IMR-90 (cell line): ENCODE results near the gene SMTN. TPM values are rescaled to one million over a fixed set of nuclear protein-coding genes. Genes with fewer than 3 reads are reported as not detected.

Experiments used
- ATAC-seq: fragments of 200-7000 bp; cut with Tn5 transposase; 2 replicates; pipeline ENCODE4 v1.9.1; 2020; ENCODE audit warnings: low read depth, mild to moderate bottlenecking, moderate library complexity
- BruUV-seq: library from RNA; stranded (reverse); fragments of 400-500 nt; replicated peaks from 2 replicates; lab custom pipeline; 2021; lab: Mats Ljungman, UMichigan
- CTCF ChIA-PET: fragments of 300-600 bp; formaldehyde crosslinking; extraction: SDS; loops from one replicate; lab custom pipeline; 2021; ENCODE audit warnings: antibody characterized with exemption; lab: Yijun Ruan, JAX
- POLR2A ChIA-PET: fragments of 300-600 bp; sonication (Branson Sonifier 250); formaldehyde crosslinking; loops from one replicate; lab custom pipeline; 2022; ENCODE audit warnings: antibody characterized with exemption; ENCODE audit not compliant: unreplicated experiment; lab: Charles Lee
- DNase-seq: peaks from one replicate; pipeline ENCODE4 v3.0.0; 2013
- H2AFZ ChIP-seq: replicated peaks from 2 replicates; pipeline ENCODE3; 2013; ENCODE audit warnings: low read length, mild to moderate bottlenecking; ENCODE audit not compliant: poor library complexity
- H2AK5ac ChIP-seq: 2 replicates; pipeline ENCODE4 v1.6.1; 2013; ENCODE audit warnings: low read depth, low read length, inconsistent platforms
- H2AK9ac ChIP-seq: replicated peaks from 2 replicates; pipeline ENCODE3; 2013; ENCODE audit warnings: mild to moderate bottlenecking, low read depth, low read length, moderate library complexity; ENCODE audit not compliant: poor library complexity
- H2BK120ac ChIP-seq: 2 replicates; pipeline ENCODE4 v1.6.1; 2013; ENCODE audit warnings: low read depth, low read length, inconsistent platforms
- H2BK15ac ChIP-seq: 3 replicates; pipeline ENCODE4 v1.6.1; 2013; ENCODE audit warnings: low read depth, low read length, inconsistent platforms
- H2BK20ac ChIP-seq: 2 replicates; pipeline ENCODE4 v1.6.1; 2013; ENCODE audit warnings: low read depth, mild to moderate bottlenecking, inconsistent platforms, low read length, moderate library complexity
- H2BK5ac ChIP-seq: 2 replicates; pipeline ENCODE4 v1.6.1; 2013; ENCODE audit warnings: mild to moderate bottlenecking, low read depth, low read length, inconsistent platforms; ENCODE audit not compliant: poor library complexity, severe bottlenecking
- H3K14ac ChIP-seq: replicated peaks from 2 replicates; pipeline ENCODE4 v1.6.1; 2013; ENCODE audit warnings: low read depth, low read length, inconsistent platforms
- H3K18ac ChIP-seq: 2 replicates; pipeline ENCODE4 v1.6.1; 2013; ENCODE audit warnings: low read depth, low read length, control low read depth
- H3K23ac ChIP-seq: 2 replicates; pipeline ENCODE4 v1.6.1; 2013; ENCODE audit warnings: low read depth, low read length, inconsistent platforms
- H3K27ac ChIP-seq: 2 replicates; pipeline ENCODE4 v1.5.1; 2013; ENCODE audit warnings: mild to moderate bottlenecking, control low read depth, low read length; ENCODE audit not compliant: insufficient read depth
- H3K27me3 ChIP-seq: 2 replicates; pipeline ENCODE4 v1.6.1; 2013; ENCODE audit warnings: low read length; ENCODE audit not compliant: control insufficient read depth, insufficient read depth
- H3K36me3 ChIP-seq: 2 replicates; pipeline ENCODE4 v1.6.1; 2013; ENCODE audit warnings: low read length, mixed read lengths; ENCODE audit not compliant: control insufficient read depth, insufficient read depth
- H3K4ac ChIP-seq: 2 replicates; pipeline ENCODE4 v1.6.1; 2013; ENCODE audit warnings: low read depth, low read length, inconsistent platforms
- H3K4me1 ChIP-seq: 2 replicates; pipeline ENCODE4 v1.6.1; 2013; ENCODE audit warnings: low read length, mixed read lengths; ENCODE audit not compliant: control insufficient read depth, insufficient read depth
- H3K4me2 ChIP-seq: 2 replicates; pipeline ENCODE4 v1.6.1; 2013; ENCODE audit warnings: low read depth, mild to moderate bottlenecking, control low read depth, low read length, moderate library complexity
- H3K4me3 ChIP-seq: 2 replicates; pipeline ENCODE4 v1.5.1; 2013; ENCODE audit warnings: low read depth, mild to moderate bottlenecking, control low read depth, low read length, moderate library complexity; ENCODE audit not compliant: insufficient read depth
- H3K56ac ChIP-seq: 2 replicates; pipeline ENCODE4 v1.6.1; 2013; ENCODE audit warnings: low read length, inconsistent platforms; ENCODE audit not compliant: insufficient read depth; ENCODE audit errors: extremely low read depth
- H3K79me1 ChIP-seq, 2 experiments: 2 replicates each; pipeline ENCODE4 v1.6.1; 2013; ENCODE audit warnings: low read length in 2 of 2, inconsistent platforms in 1 of 2, low read depth in 1 of 2
- H3K9ac ChIP-seq: 2 replicates; pipeline ENCODE4 v1.6.1; 2013; ENCODE audit warnings: low read depth, low read length, control low read depth
- H3K9me1 ChIP-seq: 2 replicates; pipeline ENCODE4 v1.6.1; 2013; ENCODE audit warnings: low read length, inconsistent platforms; ENCODE audit not compliant: insufficient read depth
- H3K9me3 ChIP-seq: 2 replicates; pipeline ENCODE4 v1.6.1; 2013; ENCODE audit warnings: low read length; ENCODE audit not compliant: control insufficient read depth, insufficient read depth
- H4K20me1 ChIP-seq: 2 replicates; pipeline ENCODE4 v1.6.1; 2013; ENCODE audit warnings: low read length, inconsistent platforms; ENCODE audit not compliant: insufficient read depth
- H4K5ac ChIP-seq: 2 replicates; pipeline ENCODE4 v1.6.1; 2013; ENCODE audit warnings: mild to moderate bottlenecking, low read depth, low read length, control low read depth
- H4K8ac ChIP-seq, 2 experiments: 2 replicates each; pipeline ENCODE4 v1.6.1; 2013; ENCODE audit warnings: low read depth in 2 of 2, low read length in 2 of 2, control low read depth in 1 of 2, inconsistent platforms in 1 of 2
- H4K91ac ChIP-seq: 2 replicates; pipeline ENCODE4 v1.6.1; 2013; ENCODE audit warnings: low read depth, low read length, inconsistent platforms; ENCODE audit not compliant: insufficient read depth
- MAFK ChIP-seq: IDR thresholded peaks from 2 replicates; pipeline ENCODE4 v1.6.1; 2012; ENCODE audit warnings: low read depth, low read length, improper control_type of control experiment
- WGBS, 2 experiments: methylation state at CpG; one replicate each; pipeline versions ENCODE4 v1.1.5 to v1.1.7; 2013; ENCODE audit warnings: missing lambda C conversion rate in 2 of 2; ENCODE audit not compliant: insufficient read length in 1 of 2; ENCODE audit errors: extremely low coverage in 2 of 2; 5-methylcytosine and 5-hydroxymethylcytosine counted together
- dilution Hi-C: fragments of 300-500 bp; cut with HindIII; formaldehyde crosslinking; loops from one replicate; pipeline ENCODE4 v1.14.3; 2018; ENCODE audit warnings: low sequenced_read_pairs; ENCODE audit not compliant: unreplicated experiment
- in situ Hi-C: fragments of 300-500 bp; cut with MboI; formaldehyde crosslinking; loops from 3 replicates; pipeline ENCODE4 v1.14.3; 2019; ENCODE audit warnings: low sequenced_read_pairs, inconsistent platforms, mixed read lengths
- intact Hi-C: fragments of 100-400 bp; cut with micrococcal nuclease; formaldehyde crosslinking; loops from 2 replicates; pipeline ENCODE4 v1.10.0; 2022
- polyA plus RNA-seq, 3 experiments: library from polyadenylated mRNA; depleted of rRNA; stranded (reverse); fragments of >200 nt; gene quantifications; 2 replicates each; pipeline ENCODE4 v1.2.3, GENCODE V29; 2012; ENCODE audit warnings: low replicate concordance in 1 of 3
- total RNA-seq: library from RNA; depleted of rRNA; stranded (reverse); fragments of >200 nt; gene quantifications from 2 replicates; pipeline ENCODE4 v1.2.3, GENCODE V29; 2012

SMTN gene
- total and polyA plus RNA-seq, 2 of the 4 experiments (the other 2 are of a cell fraction): 53.6 to 63.7 TPM

DNA sequence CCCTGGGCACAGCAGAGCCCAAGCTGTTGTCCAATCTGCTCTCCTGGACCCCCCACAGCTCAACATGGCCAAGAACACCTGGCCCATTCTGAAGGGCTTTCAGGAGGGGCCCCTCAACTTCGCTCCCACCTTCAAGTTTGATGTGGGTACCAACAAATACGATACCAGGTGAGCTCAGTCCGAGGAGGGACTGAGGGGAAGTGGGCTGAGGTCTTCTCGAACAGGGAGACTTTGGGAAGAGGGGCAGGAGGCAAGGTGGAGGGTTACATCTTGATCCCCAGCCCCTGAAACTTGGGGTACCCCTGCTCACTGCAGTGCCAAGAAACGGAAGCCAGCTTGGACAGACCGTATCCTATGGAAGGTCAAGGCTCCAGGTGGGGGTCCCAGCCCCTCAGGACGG, 47.0 kb downstream of the SMTN start:
- ChIA-PET POLR2A (no interaction called here), CTCF (no interaction called here)
- Histone ChIP-seq H2BK120ac (no peak overlapping the region), H3K27ac (no peak overlapping the region), H3K9me3 (no peaks in the 10 kb centered on the region), H3K14ac (no peak overlapping the region), H3K36me3 (no peaks in the 10 kb centered on the region), H3K4me1 (no peaks in the 10 kb centered on the region), H3K4ac (no peak overlapping the region), H3K27me3 (no peaks in the 10 kb centered on the region; the same call in 1 of the 2 replicates), H2AK9ac (no peak overlapping the region), H2AK5ac (no peak overlapping the region), H4K91ac (no peak overlapping the region), H3K9me1 (no peaks in the 10 kb centered on the region), H3K4me2 (no peak overlapping the region), H2BK5ac (no peak overlapping the region), H4K20me1 (no peaks in the 10 kb centered on the region), H3K23ac (no peak overlapping the region), H3K79me1 (peaks cover 0 to 4% of the 10 kb centered on the region in 2 experiments; a peak in 1 of 4 replicates), H3K4me3 (no peak overlapping the region), H2AFZ (no peak overlapping the region), H4K5ac (no peak overlapping the region), H3K18ac (no peak overlapping the region), H2BK15ac (no peak overlapping the region), H3K56ac (no peak overlapping the region), H2BK20ac (no peak overlapping the region), H3K9ac (no peak overlapping the region), H4K8ac (no peak overlapping the region)
- WGBS, 2 experiments: 82% methylated on average over 4 of the region's 7 CpGs; no CpG with 5 or more reads in 1 of the 2 experiments
- no peak for TF ChIP-seq MAFK
- intact Hi-C loops: no loop called here
- no TSS peak for BruUV-seq
- DNase-seq (no peak), ATAC-seq (no peak)
- in situ Hi-C loops: no loop called here
- dilution Hi-C loops: no loop called here
